Right lobe of liver (tissue), 6 donors: ENCODE results near the gene ODF2. TPM values are rescaled to one million over a fixed set of nuclear protein-coding genes. Genes with fewer than 3 reads are reported as not detected.
"Not testable (repeated sequence)": the region's sequence is repeated elsewhere in the genome, so short reads cannot be mapped to it uniquely, and the experiment has no call there.

Source experiments
- ATAC-seq, 4 donors: fragments of 200-7000 bp; cut with Tn5 transposase; one replicate each; pipeline ENCODE4 v1.9.1; 2020; ENCODE audit warnings: mild to moderate bottlenecking in 4 of 4, moderate library complexity in 4 of 4
- DNase-seq, 3 donors: peaks; one replicate each; pipeline ENCODE4 v3.0.0-alpha.2; 2020
- H3K27ac ChIP-seq, 3 donors: fragments of 200-600 bp; one replicate each; pipeline ENCODE4 v1.8.0; 2022
- H3K27me3 ChIP-seq, 2 donors: fragments of 200-600 bp; one replicate each; pipeline ENCODE4 v1.8.0; 2022
- H3K36me3 ChIP-seq, 4 donors: fragments of 200-600 bp; sonication (generic) in 1 of 4; one replicate each; pipeline versions ENCODE4 v1.5.1 to v1.8.0; 2017 to 2022; ENCODE audit warnings: control low read depth in 1 of 4
- H3K4me1 ChIP-seq, 4 donors: fragments of 200-600 bp; sonication (generic) in 1 of 4; one replicate each; pipeline versions ENCODE4 v1.5.1 to v1.8.0; 2017 to 2022; ENCODE audit warnings: control low read depth in 1 of 4
- H3K4me3 ChIP-seq, 3 donors: fragments of 200-600 bp; one replicate each; pipeline ENCODE4 v1.8.0; 2022
- H3K9me3 ChIP-seq, 4 donors: fragments of 200-600 bp; sonication (generic) in 1 of 4; one replicate each; pipeline versions ENCODE4 v1.5.1 to v1.8.0; 2017 to 2022; ENCODE audit warnings: control low read depth in 1 of 4
- POLR2A ChIP-seq: fragments of 450-650 bp; IDR thresholded peaks from one replicate; pipeline ENCODE4 v1.6.1; 2017; ENCODE audit warnings: antibody characterized with exemption, mild to moderate bottlenecking
- WGBS: methylation state at CpG from one replicate; pipeline ENCODE4 v1.1.6; 2018; ENCODE audit warnings: low coverage, low lambda C conversion rate; ENCODE audit not compliant: insufficient coverage; ENCODE audit errors: missing lambda C conversion rate; 5-methylcytosine and 5-hydroxymethylcytosine counted together
- intact Hi-C, 2 donors: fragments of 100-400 bp; cut with DNase I; formaldehyde crosslinking; loops; one replicate each; pipeline versions ENCODE4 v1.11.2 to v1.14.1; 2022
- total RNA-seq, 6 experiments: library from RNA; depleted of rRNA in 2 of 6; stranded (reverse); fragments of >200 nt in 2 of 6; fragmentation: NEBNext Ultra II Directional in 3 of 6; extraction: Animal tissue kit (Norgen Biotek cat#: 25700) in 3 of 6; gene quantifications; one replicate each; pipeline versions ENCODE4 v1.1.0 to v1.2.4, GENCODE V29; 2016 to 2023
- TF ChIP-seq, protein P1 (sequence below), 4 donors: fragments of 200-600 bp in 3 of 4; fragments of 450-650 bp in 1 of 4; IDR thresholded peaks; one replicate each; pipeline versions ENCODE4 v1.5.1 to v1.8.0; 2016 to 2022; ENCODE audit warnings: antibody characterized with exemption in 4 of 4, mild to moderate bottlenecking in 2 of 4
- donor health status: DM: no; HTN: yes; CAD: no.
- donor health status: DM: no; HTN: no; CAD: no.
- donor health status: DM: no; HTN: no; CAD: no.
- donor health status: DM: no; HTN: yes; CAD: no.
- donor health status: DM: no; HTN: yes; CAD: no.

Gene ODF2
- total RNA-seq, 6 experiments from 2014 or later, result 5.5 to 17.1 (median 10.8) TPM

- intact Hi-C loops, result no loop called here
- H3K4me3 ChIP-seq, result peak within 1 kb of the TSS; percentile 83 to 93 (median 86)
- 0% methylated on average over 25 of the region's 64 CpGs for WGBS
Measured at GRCh38 chr9:128504485-128505413, 48.9 kb downstream of the ODF2 start, which contains the start of gene GLE1. Gene GLE1, plus strand, starts transcription at chr9:128504719. Its CDS starts 87 bp downstream, at chr9:128504806.

DNA sequence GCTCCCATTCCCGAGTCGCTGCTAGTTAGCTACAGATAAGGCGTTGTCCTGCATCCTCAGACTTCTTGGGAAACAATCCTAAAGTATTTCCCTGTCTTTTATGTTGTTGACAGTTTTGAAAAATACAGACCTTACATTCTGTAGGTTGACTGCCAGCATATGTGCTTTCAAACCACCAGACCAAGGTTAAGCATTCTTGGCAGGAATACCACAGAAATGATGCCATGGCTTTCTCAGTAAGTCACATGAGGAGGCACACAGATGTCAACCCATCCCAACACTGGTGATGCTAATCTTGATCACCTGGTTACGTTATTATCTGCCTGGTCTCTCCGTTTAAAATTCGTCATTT lies 49.6 kb downstream of the ODF2 start:
- no peak for ATAC-seq

More at GRCh38 chr9:128504485-128505413, 48.9 kb downstream of the ODF2 start, which contains the start of gene GLE1:
- Histone ChIP-seq H3K36me3 (peaks cover 0 to 14% (median 0%) of the 10 kb centered on the region in 4 donors), H3K27ac (peak within 1 kb of the TSS; percentile 59 to 75 (median 70)), H3K9me3 (no peaks in the 10 kb centered on the region), H3K27me3 (no peaks in the 10 kb centered on the region), H3K4me1 (peaks cover 0 to 30% (median 8%) of the 10 kb centered on the region in 4 donors)
- peak; percentile 56 for TF ChIP-seq POLR2A
- TF ChIP-seq, protein P1, sequence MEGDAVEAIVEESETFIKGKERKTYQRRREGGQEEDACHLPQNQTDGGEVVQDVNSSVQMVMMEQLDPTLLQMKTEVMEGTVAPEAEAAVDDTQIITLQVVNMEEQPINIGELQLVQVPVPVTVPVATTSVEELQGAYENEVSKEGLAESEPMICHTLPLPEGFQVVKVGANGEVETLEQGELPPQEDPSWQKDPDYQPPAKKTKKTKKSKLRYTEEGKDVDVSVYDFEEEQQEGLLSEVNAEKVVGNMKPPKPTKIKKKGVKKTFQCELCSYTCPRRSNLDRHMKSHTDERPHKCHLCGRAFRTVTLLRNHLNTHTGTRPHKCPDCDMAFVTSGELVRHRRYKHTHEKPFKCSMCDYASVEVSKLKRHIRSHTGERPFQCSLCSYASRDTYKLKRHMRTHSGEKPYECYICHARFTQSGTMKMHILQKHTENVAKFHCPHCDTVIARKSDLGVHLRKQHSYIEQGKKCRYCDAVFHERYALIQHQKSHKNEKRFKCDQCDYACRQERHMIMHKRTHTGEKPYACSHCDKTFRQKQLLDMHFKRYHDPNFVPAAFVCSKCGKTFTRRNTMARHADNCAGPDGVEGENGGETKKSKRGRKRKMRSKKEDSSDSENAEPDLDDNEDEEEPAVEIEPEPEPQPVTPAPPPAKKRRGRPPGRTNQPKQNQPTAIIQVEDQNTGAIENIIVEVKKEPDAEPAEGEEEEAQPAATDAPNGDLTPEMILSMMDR (IDR thresholded peaks at IDR 0.05), result no peak
- peak; percentile 98 to 99 (median 99) for ATAC-seq
- peak; percentile 97 for DNase-seq

GRCh38 chr9:128505906-128506305 lies 50.1 kb downstream of the ODF2 start:
- ATAC-seq, H3K27ac ChIP-seq, H3K9me3 ChIP-seq, H3K4me3 ChIP-seq, intact Hi-C loops, DNase-seq, H3K27me3 ChIP-seq: not testable (repeated sequence)
- WGBS, result 89% methylated on average over 12 of the region's 12 CpGs
- H3K4me1 ChIP-seq, result peaks cover 0 to 30% (median 8%) of the 10 kb centered on the region in 4 donors
- peaks cover 0 to 15% (median 1%) of the 10 kb centered on the region in 4 donors for H3K36me3 ChIP-seq

More for the DNA sequence above, 49.6 kb downstream of the ODF2 start:
- no peaks in the 10 kb centered on the region for H3K27me3 ChIP-seq
- H3K36me3 ChIP-seq, result peaks cover 0 to 15% (median 0%) of the 10 kb centered on the region in 4 donors
- H3K4me1 ChIP-seq, result peaks cover 0 to 30% (median 8%) of the 10 kb centered on the region in 4 donors
- TF ChIP-seq, protein P1 (IDR thresholded peaks at IDR 0.05), result no peak
- no peak for TF ChIP-seq POLR2A
- H3K9me3 ChIP-seq, result no peaks in the 10 kb centered on the region
- DNase-seq, result no peak
- WGBS, result 35% methylated on average over 6 of the region's 6 CpGs
- intact Hi-C loops, result no loop called here
- peak overlapping the region; percentile 83 to 93 (median 86) for H3K4me3 ChIP-seq
- no peak overlapping the region for H3K27ac ChIP-seq

- Histone ChIP-seq H3K4me1 (no peaks in the 10 kb centered on the region), H3K4me3 (no peak overlapping the region), H3K27ac (no peak overlapping the region), H3K36me3 (peaks cover 0 to 47% (median 21%) of the 10 kb centered on the region in 4 donors), H3K27me3 (no peaks in the 10 kb centered on the region), H3K9me3 (no peaks in the 10 kb centered on the region)
- TF ChIP-seq, protein P1 (IDR thresholded peaks at IDR 0.05), result no peak
- TF ChIP-seq POLR2A, result no peak
- intact Hi-C loops, result no loop called here
- DNase-seq (no peak), ATAC-seq (no peak)
- WGBS, result over 99% methylated on average over 7 of the region's 9 CpGs
Measured at GRCh38 chr9:128512820-128513219, 57.0 kb downstream of the ODF2 start.

DNA sequence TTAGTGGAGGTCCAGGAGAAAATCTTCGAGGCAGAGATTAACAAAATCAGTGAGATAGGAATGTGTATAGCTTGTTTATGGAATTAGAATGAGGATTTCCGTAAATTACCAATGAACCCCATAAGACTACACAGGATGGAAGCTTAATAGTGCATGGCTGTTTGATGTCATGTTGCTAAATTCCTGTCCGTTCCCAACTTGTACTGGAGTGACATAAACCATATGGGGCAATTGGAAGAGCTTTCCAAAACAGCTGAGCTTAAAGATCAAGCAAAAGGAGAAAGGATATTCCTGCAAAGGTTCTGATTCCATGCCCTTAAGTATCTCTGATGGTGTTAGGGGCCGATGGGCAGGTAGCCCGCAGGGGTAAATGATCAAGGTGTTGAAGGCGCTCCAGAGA lies 66.2 kb downstream of the ODF2 start:
- H3K27me3 ChIP-seq, result no peaks in the 10 kb centered on the region
- TF ChIP-seq, protein P1 (IDR thresholded peaks at IDR 0.05), result no peak
- no peak for TF ChIP-seq POLR2A
- intact Hi-C loops, result loop anchor here in 1 of 2 donors (10.0 kb wide), 1 partner anchor 63 kb away; no protein-coding TSS in a partner anchor
- peaks cover 0 to 47% (median 9%) of the 10 kb centered on the region in 4 donors for H3K36me3 ChIP-seq
- ATAC-seq (no peak), DNase-seq (no peak)
- no peaks in the 10 kb centered on the region for H3K9me3 ChIP-seq
- H3K4me3 ChIP-seq, result no peak overlapping the region
- no peak overlapping the region for H3K27ac ChIP-seq
- WGBS, result 85% methylated on average over 5 of the region's 6 CpGs
- peaks cover 0 to 16% (median 6%) of the 10 kb centered on the region in 4 donors for H3K4me1 ChIP-seq
